Adipose tissue (tissue), 3 donors: ENCODE data around the gene SCN5A. TPM values are rescaled to one million over a fixed set of nuclear protein-coding genes. Genes with fewer than 3 reads are reported as not detected.

Source experiments
- H3K27ac ChIP-seq: one replicate; pipeline ENCODE4 v1.5.1; 2013; ENCODE audit warnings: low read depth, low read length
- WGBS, 3 donors: extraction: QIAGEN DNeasy Blood & Tissue Kit; methylation state at CpG; one replicate each; pipeline ENCODE4 v1.1.7; 2013; 5-methylcytosine and 5-hydroxymethylcytosine counted together
- polyA plus RNA-seq, 3 donors: library from polyadenylated mRNA; stranded (reverse); fragments of 200-250 nt; gene quantifications; one replicate each; pipeline ENCODE4 v1.2.3, GENCODE V29; 2013
- donor health status: healthy with polysubstance abuse.
- donor health status: Bipolar disorder and iron deficiency.
- donor health status: healthy.

Gene SCN5A
- polyA plus RNA-seq, 3 donors: 0.06 to 0.11 (median 0.07) TPM

GRCh38 chr3:38609386-38610111, 39.9 kb downstream of the SCN5A start:
- WGBS, 3 donors: 88 to 94% (median 90%) methylated on average over 21 of the region's 21 CpGs
- no peak overlapping the region for H3K27ac ChIP-seq

- H3K27ac ChIP-seq: no peak overlapping the region
- WGBS, 3 donors: 90 to 97% (median 93%) methylated on average over 5 of the region's 5 CpGs
Measured at GRCh38 chr3:38608961-38609360, 40.5 kb downstream of the SCN5A start.

DNA sequence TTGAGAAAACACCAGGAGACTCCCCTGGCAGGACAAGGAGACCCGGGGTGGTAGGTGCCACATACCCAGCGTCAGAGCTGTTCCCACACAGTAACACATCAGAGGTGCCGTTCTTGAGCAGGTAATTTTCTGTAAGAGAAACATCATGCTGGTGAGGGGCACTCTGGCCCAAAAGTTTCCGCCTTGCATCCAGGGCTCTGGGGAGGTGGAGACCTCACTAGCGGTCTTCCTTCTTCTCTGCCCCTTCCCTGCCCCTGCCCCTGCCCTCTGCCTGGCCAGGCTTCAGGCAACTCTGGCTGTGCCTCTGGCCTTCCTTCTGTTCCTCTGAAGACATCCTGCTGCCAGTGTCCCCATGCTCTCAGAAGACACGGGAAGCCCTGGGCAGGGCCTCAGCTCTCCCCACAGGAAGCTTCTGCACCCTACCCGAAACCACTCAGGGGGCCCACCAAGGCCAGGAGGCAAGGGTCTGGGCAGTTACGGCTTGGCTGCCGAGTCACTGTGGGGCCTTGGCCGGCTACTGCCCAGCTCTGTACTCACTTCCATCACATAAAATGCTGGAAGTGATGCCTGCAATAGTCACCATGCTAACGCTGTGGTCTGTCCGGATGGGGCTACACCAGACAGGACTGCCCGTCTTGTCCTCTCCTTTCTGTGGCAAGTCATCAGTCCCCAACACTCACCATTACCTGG, 41.3 kb downstream of the SCN5A start:
- WGBS, 3 donors: 69 to 84% (median 79%) methylated on average over 13 of the region's 13 CpGs

GRCh38 chr3:38606561-38606960, 42.9 kb downstream of the SCN5A start:
- 86 to 95% (median 93%) methylated on average over 11 of the region's 11 CpGs for WGBS, 3 donors
- H3K27ac ChIP-seq: no peak overlapping the region

More for the DNA sequence above, 41.3 kb downstream of the SCN5A start:
- H3K27ac ChIP-seq: no peak overlapping the region

DNA sequence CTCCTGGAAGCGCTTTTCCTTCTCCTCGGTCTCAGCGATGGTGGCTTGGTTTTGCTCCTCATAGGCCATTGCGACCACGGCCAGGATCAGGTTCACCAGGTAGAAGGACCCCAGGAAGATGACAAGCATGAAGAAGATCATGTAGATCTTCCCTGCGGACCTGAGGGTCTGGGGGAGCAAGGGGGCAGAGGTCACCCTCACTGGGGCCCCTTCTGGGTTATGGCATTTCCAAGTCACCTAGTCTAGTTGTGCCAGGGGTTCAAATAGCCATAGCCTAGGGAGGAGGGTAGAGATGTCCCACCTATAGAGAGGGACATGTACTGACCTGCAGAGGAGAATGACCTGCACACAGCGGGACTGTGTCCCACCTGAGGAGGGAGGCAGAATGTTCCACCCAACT, 43.5 kb downstream of the SCN5A start:
- 90 to 97% (median 95%) methylated on average over 7 of the region's 7 CpGs for WGBS, 3 donors
- H3K27ac ChIP-seq: no peak overlapping the region

- no peak overlapping the region for H3K27ac ChIP-seq
- 81 to 94% (median 93%) methylated on average over 6 of the region's 6 CpGs for WGBS, 3 donors
Measured at GRCh38 chr3:38604246-38604645, 45.2 kb downstream of the SCN5A start.

DNA sequence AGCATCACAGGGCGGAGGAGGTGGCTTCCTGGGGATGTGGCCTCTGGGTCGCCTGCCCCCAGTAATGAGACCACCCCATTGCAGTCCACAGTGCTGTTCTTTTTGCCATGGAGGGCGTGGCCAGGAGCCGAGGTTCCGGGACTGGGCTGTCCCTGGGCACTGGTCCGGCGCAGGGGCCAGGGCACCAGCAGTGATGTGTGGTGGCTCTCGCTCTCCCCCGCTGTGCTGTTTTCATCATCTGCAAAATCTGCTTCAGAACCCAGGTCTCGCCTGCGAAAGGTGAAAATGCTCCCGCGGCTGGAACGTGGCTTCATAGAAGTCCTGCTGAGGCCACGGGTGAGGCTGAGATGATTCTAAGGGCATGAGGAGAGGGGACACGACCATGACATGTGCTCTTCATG, 45.8 kb downstream of the SCN5A start:
- 82 to 91% (median 91%) methylated on average over 15 to 16 of the region's 16 CpGs for WGBS, 3 donors
- H3K27ac ChIP-seq: no peak overlapping the region

DNA sequence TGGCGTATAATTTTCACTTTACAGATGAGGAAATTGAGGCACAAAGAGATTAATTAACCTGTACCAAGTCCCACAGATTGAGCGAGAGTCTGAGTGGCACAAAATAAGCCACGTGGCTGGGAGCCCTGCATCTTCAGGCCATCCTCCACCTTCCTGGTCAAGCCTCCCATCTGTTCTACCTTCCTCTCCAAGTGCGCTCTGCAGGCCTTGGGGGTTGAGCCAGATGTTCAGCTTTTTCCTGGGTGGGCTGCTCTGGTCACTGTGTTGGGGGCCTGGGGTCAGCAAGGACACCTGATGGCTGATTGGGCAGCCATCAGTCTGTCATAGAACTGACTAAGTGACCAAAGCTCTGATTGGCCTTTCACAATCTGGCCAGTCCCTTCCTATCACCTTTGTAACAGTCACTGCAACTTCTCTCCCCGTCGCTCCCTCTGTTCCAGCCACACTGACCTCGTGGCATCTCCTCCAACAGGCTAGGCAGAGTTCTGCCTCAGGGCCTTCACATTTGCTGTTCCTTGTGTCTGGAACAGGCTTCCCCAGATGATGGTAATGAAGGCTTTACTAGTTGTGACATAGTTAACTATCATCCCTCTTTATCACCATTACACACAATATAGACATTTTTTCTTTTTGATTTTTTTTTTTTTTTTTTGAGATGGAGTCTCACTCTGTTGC, 46.8 kb downstream of the SCN5A start:
- H3K27ac ChIP-seq: no peak overlapping the region
- 76 to 83% (median 83%) methylated on average over 7 of the region's 7 CpGs for WGBS, 3 donors

DNA sequence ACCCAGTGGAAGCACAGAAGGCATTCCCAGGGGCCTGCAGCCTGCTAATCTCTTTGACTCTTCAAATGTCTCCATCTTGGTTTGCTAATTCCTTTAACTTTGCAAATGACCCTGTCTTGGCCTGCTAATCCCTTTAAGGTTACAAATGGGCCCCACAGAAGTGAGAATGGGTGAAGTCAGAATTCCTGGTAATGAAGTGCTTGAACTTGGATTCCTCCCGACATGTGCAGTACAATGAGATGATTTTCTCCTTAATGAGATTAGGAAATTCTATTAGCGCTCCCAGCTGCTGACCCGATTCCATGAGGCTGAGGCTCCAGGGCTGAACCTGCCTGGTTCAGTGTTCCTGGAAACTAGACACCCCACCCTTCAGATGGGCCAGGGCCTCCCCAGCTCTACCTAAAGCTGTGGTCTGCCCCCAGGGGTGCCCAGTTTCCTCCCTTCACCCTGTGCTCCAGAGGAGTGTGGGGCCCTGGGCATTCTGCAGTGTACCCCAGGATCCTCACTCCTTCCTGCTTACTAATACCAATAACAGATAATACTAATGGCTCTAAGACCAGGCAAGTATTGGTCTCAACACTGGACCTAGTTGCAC, 47.4 kb downstream of the SCN5A start:
- WGBS, 3 donors: 78 to 89% (median 87%) methylated on average over 3 of the region's 3 CpGs
- no peak overlapping the region for H3K27ac ChIP-seq

DNA sequence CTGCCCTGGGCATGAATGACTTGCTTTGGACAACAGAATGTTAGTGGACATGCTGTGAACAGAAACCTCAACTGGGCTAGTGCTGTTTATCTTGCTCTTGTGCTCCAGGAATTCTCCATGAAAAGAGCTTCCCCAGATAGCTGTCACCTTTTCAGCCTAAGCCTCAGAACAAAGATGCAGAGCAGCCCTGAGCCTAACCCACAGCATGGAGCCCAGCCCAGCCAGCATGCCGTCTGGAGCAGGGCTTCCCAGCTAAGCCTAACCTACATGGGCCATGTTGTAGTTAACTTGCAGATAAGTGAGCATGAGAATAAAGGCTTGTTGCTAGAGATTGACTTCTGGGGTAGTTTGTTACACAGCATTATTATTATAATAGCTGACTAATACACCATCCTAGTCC, 48.9 kb downstream of the SCN5A start:
- WGBS, 3 donors: 33 to 78% (median 70%) methylated on average over 1 of the region's 1 CpG
- H3K27ac ChIP-seq: no peak overlapping the region

DNA sequence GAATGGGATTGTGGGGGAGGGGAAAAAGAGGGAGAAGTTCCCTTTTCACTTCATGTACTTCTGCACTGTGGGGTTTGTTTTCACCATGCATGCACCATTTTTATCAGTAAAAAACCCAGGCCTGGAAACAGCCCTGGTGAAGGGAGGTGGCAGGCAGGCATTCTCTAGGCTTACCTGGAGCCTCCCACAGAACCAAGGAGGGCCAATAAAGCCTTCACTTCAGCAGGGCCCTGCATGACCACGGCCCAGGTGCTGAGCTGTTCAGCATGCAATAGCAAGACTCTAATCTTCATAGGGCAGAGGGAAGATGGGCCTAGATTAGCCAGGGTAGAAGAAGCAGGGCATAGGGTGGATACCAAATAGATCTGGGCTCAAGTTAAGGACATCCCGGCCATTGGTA, 49.6 kb downstream of the SCN5A start:
- 84 to 89% (median 84%) methylated on average over 2 of the region's 2 CpGs for WGBS, 3 donors
- H3K27ac ChIP-seq: no peak overlapping the region

DNA sequence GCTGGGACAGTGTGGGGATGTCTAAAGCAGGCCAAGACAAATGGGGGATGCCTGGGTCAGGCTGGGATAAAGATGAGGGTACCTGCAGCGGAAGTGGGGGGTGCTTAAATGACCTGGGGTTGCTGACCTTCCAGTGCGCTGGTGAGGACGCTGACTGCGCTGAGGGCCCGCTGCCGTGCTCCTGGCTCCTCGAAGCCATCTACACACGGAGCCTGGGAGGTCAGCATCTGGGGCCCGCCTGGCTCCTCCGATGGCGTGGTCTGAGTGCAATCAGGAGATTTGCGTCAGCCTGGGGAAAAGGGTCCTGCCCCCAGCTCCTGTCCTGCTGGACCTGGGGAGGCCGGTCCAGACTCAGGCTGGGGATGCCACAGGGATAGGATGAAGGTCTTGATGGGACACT, 50.7 kb downstream of the SCN5A start:
- WGBS, 3 donors: 89 to 93% (median 91%) methylated on average over 13 of the region's 13 CpGs
- no peak overlapping the region for H3K27ac ChIP-seq

GRCh38 chr3:38597502-38598060, 51.9 kb downstream of the SCN5A start:
- 81 to 92% (median 91%) methylated on average over 12 of the region's 12 CpGs for WGBS, 3 donors
- no peak overlapping the region for H3K27ac ChIP-seq

GRCh38 chr3:38595393-38595792, 54.1 kb downstream of the SCN5A start:
- 36 to 82% (median 77%) methylated on average over 6 of the region's 6 CpGs for WGBS, 3 donors
- no peak overlapping the region for H3K27ac ChIP-seq

GRCh38 chr3:38590521-38590920, 59.0 kb downstream of the SCN5A start:
- no peak overlapping the region for H3K27ac ChIP-seq
- WGBS, 3 donors: 44 to 73% (median 64%) methylated on average over 2 of the region's 2 CpGs

GRCh38 chr3:38588995-38589937, 60.2 kb downstream of the SCN5A start:
- WGBS, 3 donors: 66 to 84% (median 83%) methylated on average over 19 to 20 of the region's 20 CpGs
- no peak overlapping the region for H3K27ac ChIP-seq

GRCh38 chr3:38588371-38588971, 61.0 kb downstream of the SCN5A start:
- 57 to 63% (median 61%) methylated on average over 10 of the region's 10 CpGs for WGBS, 3 donors

More at GRCh38 chr3:38588371-38588971, 61.0 kb downstream of the SCN5A start:
- no peak overlapping the region for H3K27ac ChIP-seq
